ENCODE results near the gene AGTRAP. TPM values are rescaled to one million over a fixed set of nuclear protein-coding genes. Genes with fewer than 3 reads are reported as not detected.

The AGTRAP gene
- total and polyA plus RNA-seq, 9 of the 15 experiments (the other 6 are each of a cell fraction or from before 2014, with no cell fraction given): 26.8 to 105 (median 57.5) TPM

- Histone ChIP-seq H2AFZ (ENCODE audit: low read depth, low read length) (peak overlapping the region; percentile 90), H3K4me1 (replicated peaks in 1 of 2; ENCODE audit: control insufficient read depth in 2 of 2, insufficient read depth in 2 of 2, low read length in 2 of 2) (peaks cover 27 to 38% of the 10 kb centered on the region in 2 experiments), H3K79me2 (ENCODE audit: control insufficient read depth, insufficient read depth, low read length) (peaks cover 8% of the 10 kb centered on the region), H3K9ac (ENCODE audit: insufficient read depth in 1 of 2, low read depth in 2 of 2, low read length in 2 of 2) (peak overlapping the region; percentile 56 to 86), H3K4me3 (peak overlapping the region; percentile 4; the same call in 1 of the 2 replicates), H3K27me3 (ENCODE audit: control insufficient read depth in 2 of 2, insufficient read depth in 2 of 2, low read length in 2 of 2) (no peaks in the 10 kb centered on the region), H3K4me2 (ENCODE audit: insufficient read depth, low read length) (peak overlapping the region; percentile 79), H3K9me1 (ENCODE audit: control insufficient read depth, insufficient read depth, low read length) (peaks cover 5% of the 10 kb centered on the region), H3K36me3 (ENCODE audit: control insufficient read depth, insufficient read depth, low read length) (no peaks in the 10 kb centered on the region), H3K9me3 (replicated peaks; ENCODE audit: control insufficient read depth, insufficient read depth, low read depth, low read length) (no peaks in the 10 kb centered on the region), H3K27ac (ENCODE audit: extremely low read depth, low read depth, low read length) (peak overlapping the region; percentile 65), H4K20me1 (replicated peaks; ENCODE audit: control insufficient read depth, insufficient read depth, low read length) (no peaks in the 10 kb centered on the region)
- FAIRE-seq (peak; percentile 60), DNase-seq (ENCODE audit: extremely low read depth in 1 of 4, low spot score in 3 of 4) (peak; percentile 57 to 74 (median 60)), ATAC-seq (peak; percentile 41)
- ChIA-PET CTCF (ENCODE audit: low intra/inter-chr PET ratio) (interaction anchor here (0.6 to 0.7 kb wide), 2 partner anchors 82 to 176 kb away, joined by 3 to 4 read pairs; no protein-coding TSS in a partner anchor), POLR2A (interaction anchor here (0.6 to 1.2 kb wide), 4 partner anchors 11 to 78 kb away, joined by 3 to 4 read pairs (median 3); no protein-coding TSS in a partner anchor)
- in situ Hi-C loops (cut with MboI): no loop called here
- intact Hi-C loops (cut with micrococcal nuclease): no loop called here
- WGBS (ENCODE audit: insufficient coverage, low coverage, missing lambda C conversion rate): 50% methylated on average over 14 of the region's 17 CpGs
- no TSS peak for BruUV-seq (replicated peaks)
- TF ChIP-seq RBM14 (IDR thresholded peaks at IDR 0.05; ENCODE audit: borderline replicate concordance, insufficient read depth, low read depth, low read length) (no peak), DPF2 (IDR thresholded peaks at IDR 0.05) (no peak), KLF10 (CRISPR knock-in tag; IDR thresholded peaks at IDR 0.05) (no peak), ZNF511 (CRISPR knock-in tag; IDR thresholded peaks at IDR 0.05) (no peak), ZNF282 (CRISPR knock-in tag; IDR thresholded peaks at IDR 0.05) (no peak), TAF7 (tag; IDR thresholded peaks at IDR 0.05) (no peak), FUS (optimal IDR thresholded peaks at IDR 0.05; ENCODE audit: low read depth, low read length) (no peak), ZNF609 (CRISPR knock-in tag; IDR thresholded peaks at IDR 0.05; ENCODE audit: borderline replicate concordance) (no peak), SFPQ (IDR thresholded peaks at IDR 0.05; ENCODE audit: low read depth, low read length) (no peak), FOXK2 (conservative IDR thresholded peaks at IDR 0.05 in 1 of 2, IDR thresholded peaks at IDR 0.05 in 1 of 2; ENCODE audit: low read depth in 2 of 2) (no peak; a peak in 1 of 4 replicates), MLLT1 (IDR thresholded peaks at IDR 0.05) (peak in 1 of 2 experiments; percentile 77; a peak in 2 of 4 replicates), MEF2D (tag; conservative IDR thresholded peaks at IDR 0.05; ENCODE audit: low read depth) (no peak), ZNF583 (CRISPR knock-in tag; IDR thresholded peaks at IDR 0.05) (no peak)
These were observed 4.1 kb upstream of the AGTRAP start for GRCh38 chr1:11731691-11732283.
